Liver (tissue), 9 donors: Measurements from ENCODE around the gene CDC5L. TPM values are rescaled to one million over a fixed set of nuclear protein-coding genes. Genes with fewer than 3 reads are reported as not detected.
A peak's percentile ranks its signal among the peaks of the same experiment; 100 is the strongest.

Source experiments
- DNase-seq: peaks from one replicate; pipeline ENCODE4 v3.0.0-alpha.2; 2017; ENCODE audit warnings: low spot score
- H3K27ac ChIP-seq, 2 donors: one replicate each; pipeline ENCODE4 v1.7.0; 2013; ENCODE audit warnings: inconsistent platforms in 2 of 2, low read length in 2 of 2, control low read depth in 1 of 2, low read depth in 1 of 2, mild to moderate bottlenecking in 1 of 2
- H3K27me3 ChIP-seq, 4 donors: one replicate each; pipeline versions ENCODE4 v1.6.1 to v1.7.0; 2013; ENCODE audit warnings: low read length in 3 of 4, inconsistent platforms in 1 of 4, mild to moderate bottlenecking in 1 of 4, moderate library complexity in 1 of 4; ENCODE audit not compliant: control insufficient read depth in 4 of 4, insufficient read depth in 4 of 4
- H3K36me3 ChIP-seq, 4 donors: one replicate each; pipeline versions ENCODE4 v1.6.1 to v1.7.0; 2013; ENCODE audit warnings: low read length in 3 of 4, mild to moderate bottlenecking in 3 of 4, low read depth in 1 of 4, moderate library complexity in 1 of 4; ENCODE audit not compliant: control insufficient read depth in 4 of 4, insufficient read depth in 3 of 4
- H3K4me1 ChIP-seq, 4 donors: one replicate each; pipeline versions ENCODE4 v1.6.1 to v1.7.0; 2013; ENCODE audit warnings: low read length in 3 of 4, mild to moderate bottlenecking in 3 of 4, moderate library complexity in 1 of 4; ENCODE audit not compliant: control insufficient read depth in 4 of 4, insufficient read depth in 4 of 4
- H3K4me3 ChIP-seq, 3 donors: one replicate each; pipeline versions ENCODE4 v1.6.1 to v1.7.0; 2013; ENCODE audit warnings: low read length in 3 of 3, control low read depth in 1 of 3, low read depth in 1 of 3, mild to moderate bottlenecking in 1 of 3
- H3K9ac ChIP-seq, 2 donors: one replicate each; pipeline ENCODE4 v1.7.0; 2013; ENCODE audit warnings: low read length in 2 of 2, mild to moderate bottlenecking in 2 of 2, moderate library complexity in 2 of 2, control low read depth in 1 of 2, low read depth in 1 of 2
- H3K9me3 ChIP-seq, 4 donors: one replicate each; pipeline versions ENCODE4 v1.6.1 to v1.7.0; 2013; ENCODE audit warnings: low read length in 3 of 4; ENCODE audit not compliant: control insufficient read depth in 4 of 4
- EGR1 ChIP-seq, 2 donors: IDR thresholded peaks; 2 replicates each; pipeline ENCODE4 v1.6.1; 2016 to 2018; ENCODE audit warnings: antibody characterized with exemption in 2 of 2, low read depth in 2 of 2
- FOXA1 ChIP-seq: IDR thresholded peaks from 2 replicates; pipeline ENCODE4 v1.6.1; 2016; ENCODE audit warnings: antibody characterized with exemption
- FOXA2 ChIP-seq: IDR thresholded peaks from 2 replicates; pipeline ENCODE4 v1.6.1; 2016; ENCODE audit warnings: antibody characterized with exemption
- GABPA ChIP-seq, 2 donors: IDR thresholded peaks in 1 of 2; conservative IDR thresholded peaks in 1 of 2; 2 replicates each; pipeline ENCODE4 v1.6.1; 2016; ENCODE audit warnings: antibody characterized with exemption in 2 of 2, mild to moderate bottlenecking in 1 of 2, moderate library complexity in 1 of 2
- HNF4A ChIP-seq, 2 donors: conservative IDR thresholded peaks; 2 replicates each; pipeline ENCODE4 v1.6.1; 2016; ENCODE audit warnings: antibody characterized with exemption in 2 of 2, mild to moderate bottlenecking in 2 of 2
- HNF4G ChIP-seq: IDR thresholded peaks from 2 replicates; pipeline ENCODE4 v1.6.1; 2016; ENCODE audit warnings: antibody characterized with exemption
- JUND ChIP-seq, 2 donors: IDR thresholded peaks; 2 replicates each; pipeline ENCODE4 v1.6.1; 2016; ENCODE audit warnings: antibody characterized with exemption in 2 of 2
- NR2F2 ChIP-seq: IDR thresholded peaks from 2 replicates; pipeline ENCODE4 v1.6.1; 2016; ENCODE audit warnings: antibody characterized with exemption
- RAD21 ChIP-seq, 2 donors: IDR thresholded peaks; 2 replicates each; pipeline ENCODE4 v1.6.1; 2016; ENCODE audit warnings: antibody characterized with exemption in 2 of 2, mild to moderate bottlenecking in 2 of 2
- RXRA ChIP-seq, 2 donors: IDR thresholded peaks; 2 replicates each; pipeline ENCODE4 v1.6.1; 2017 to 2018; ENCODE audit warnings: antibody characterized with exemption in 2 of 2, mild to moderate bottlenecking in 1 of 2
- SP1 ChIP-seq: IDR thresholded peaks from 2 replicates; pipeline ENCODE4 v1.6.1; 2018; ENCODE audit warnings: antibody characterized with exemption, mild to moderate bottlenecking
- TAF1 ChIP-seq: conservative IDR thresholded peaks from 2 replicates; pipeline ENCODE4 v1.6.1; 2016; ENCODE audit warnings: antibody characterized with exemption, mild to moderate bottlenecking
- YY1 ChIP-seq: IDR thresholded peaks from 2 replicates; pipeline ENCODE4 v1.6.1; 2016; ENCODE audit warnings: antibody characterized with exemption, mild to moderate bottlenecking
- WGBS: extraction: QIAGEN DNeasy Blood & Tissue Kit; methylation state at CpG from one replicate; pipeline ENCODE4 v1.1.7; 2013; 5-methylcytosine and 5-hydroxymethylcytosine counted together
- polyA plus RNA-seq, 2 donors: library from polyadenylated mRNA; stranded (reverse) in 1 of 2; unstranded in 1 of 2; fragments of 200-250 nt in 1 of 2; fragments of >200 nt in 1 of 2; fragmentation: Nextera tagmentation in 1 of 2; extraction: Ambion mirVana in 1 of 2; gene quantifications; one replicate each; pipeline versions ENCODE4 v1.2.1 to v1.2.3, GENCODE V29; 2013 to 2015
- total RNA-seq, 2 donors: library from RNA; depleted of rRNA; stranded (reverse); fragments of >200 nt; gene quantifications; one replicate each; pipeline ENCODE4 v1.2.3, GENCODE V29; 2014
- TF ChIP-seq, protein P1 (sequence below): IDR thresholded peaks from 2 replicates; pipeline ENCODE4 v1.6.1; 2016; ENCODE audit warnings: antibody characterized with exemption
- TF ChIP-seq, protein P2 (sequence below): fragments of 150-350 bp; IDR thresholded peaks from 2 replicates; pipeline ENCODE4 v1.5.1; 2017; ENCODE audit warnings: improper control_type of control experiment, low read depth, low read length; ENCODE audit not compliant: missing input control
- TF ChIP-seq, protein P3 (sequence below): IDR thresholded peaks from 2 replicates; pipeline ENCODE4 v1.6.1; 2016; ENCODE audit warnings: antibody characterized with exemption, mild to moderate bottlenecking
- TF ChIP-seq, protein P4 (sequence below): IDR thresholded peaks from 2 replicates; pipeline ENCODE4 v1.6.1; 2016; ENCODE audit warnings: antibody characterized with exemption
- TF ChIP-seq, protein P5 (sequence below): IDR thresholded peaks from 2 replicates; pipeline ENCODE4 v1.6.1; 2016; ENCODE audit warnings: antibody characterized with exemption
- donor health status: healthy.
- donor health status: healthy.
- donor health status: healthy.
- donor health status: healthy.
- donor health status: healthy.

CDC5L gene
- total and polyA plus RNA-seq, 4 donors, result 5.4 to 12.3 (median 11.0) TPM

DNA sequence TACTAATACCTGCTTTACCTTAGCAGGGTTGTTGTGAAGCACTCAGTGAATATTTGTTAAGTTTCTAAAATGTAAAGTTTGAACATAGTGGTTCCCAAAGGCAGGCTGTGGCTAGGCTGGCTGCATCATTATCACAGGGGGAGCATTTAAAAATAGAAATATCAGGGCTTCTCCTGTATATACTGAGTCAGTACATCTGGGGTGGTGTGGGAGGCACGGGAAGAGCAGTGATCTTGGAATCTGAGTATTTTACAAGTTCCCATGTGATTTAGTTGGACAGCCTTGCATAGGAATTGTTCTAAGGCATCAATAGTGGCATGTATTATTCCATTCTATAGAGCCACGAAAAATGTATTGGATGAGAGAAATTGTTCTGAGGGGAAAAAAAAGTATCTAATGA is 8.0 kb downstream of the CDC5L start:
- no peaks in the 10 kb centered on the region for H3K9me3 ChIP-seq
- H3K27ac ChIP-seq, result no peak overlapping the region
- no peak overlapping the region for H3K4me3 ChIP-seq
- no peaks in the 10 kb centered on the region for H3K27me3 ChIP-seq
- H3K4me1 ChIP-seq, result peaks cover 3 to 46% (median 30%) of the 10 kb centered on the region in 4 donors
- WGBS, result 72% methylated on average over 2 of the region's 2 CpGs
- peaks cover 3 to 50% (median 42%) of the 10 kb centered on the region in 4 donors for H3K36me3 ChIP-seq
- TF ChIP-seq, protein P1, sequence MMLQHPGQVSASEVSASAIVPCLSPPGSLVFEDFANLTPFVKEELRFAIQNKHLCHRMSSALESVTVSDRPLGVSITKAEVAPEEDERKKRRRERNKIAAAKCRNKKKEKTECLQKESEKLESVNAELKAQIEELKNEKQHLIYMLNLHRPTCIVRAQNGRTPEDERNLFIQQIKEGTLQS, result no peak
- TF ChIP-seq GABPA (IDR thresholded peaks at IDR 0.05 in 1 of 2, conservative IDR thresholded peaks at IDR 0.05 in 1 of 2) (no peak), FOXA2 (no peak), EGR1 (IDR thresholded peaks at IDR 0.05; ENCODE audit: low read depth in 2 of 2) (no peak), YY1 (no peak), HNF4A (conservative IDR thresholded peaks at IDR 0.05) (no peak), FOXA1 (no peak)
- TF ChIP-seq, protein P2, sequence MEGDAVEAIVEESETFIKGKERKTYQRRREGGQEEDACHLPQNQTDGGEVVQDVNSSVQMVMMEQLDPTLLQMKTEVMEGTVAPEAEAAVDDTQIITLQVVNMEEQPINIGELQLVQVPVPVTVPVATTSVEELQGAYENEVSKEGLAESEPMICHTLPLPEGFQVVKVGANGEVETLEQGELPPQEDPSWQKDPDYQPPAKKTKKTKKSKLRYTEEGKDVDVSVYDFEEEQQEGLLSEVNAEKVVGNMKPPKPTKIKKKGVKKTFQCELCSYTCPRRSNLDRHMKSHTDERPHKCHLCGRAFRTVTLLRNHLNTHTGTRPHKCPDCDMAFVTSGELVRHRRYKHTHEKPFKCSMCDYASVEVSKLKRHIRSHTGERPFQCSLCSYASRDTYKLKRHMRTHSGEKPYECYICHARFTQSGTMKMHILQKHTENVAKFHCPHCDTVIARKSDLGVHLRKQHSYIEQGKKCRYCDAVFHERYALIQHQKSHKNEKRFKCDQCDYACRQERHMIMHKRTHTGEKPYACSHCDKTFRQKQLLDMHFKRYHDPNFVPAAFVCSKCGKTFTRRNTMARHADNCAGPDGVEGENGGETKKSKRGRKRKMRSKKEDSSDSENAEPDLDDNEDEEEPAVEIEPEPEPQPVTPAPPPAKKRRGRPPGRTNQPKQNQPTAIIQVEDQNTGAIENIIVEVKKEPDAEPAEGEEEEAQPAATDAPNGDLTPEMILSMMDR, result no peak
- H3K9ac ChIP-seq, result no peak overlapping the region
- no peak for DNase-seq

DNA sequence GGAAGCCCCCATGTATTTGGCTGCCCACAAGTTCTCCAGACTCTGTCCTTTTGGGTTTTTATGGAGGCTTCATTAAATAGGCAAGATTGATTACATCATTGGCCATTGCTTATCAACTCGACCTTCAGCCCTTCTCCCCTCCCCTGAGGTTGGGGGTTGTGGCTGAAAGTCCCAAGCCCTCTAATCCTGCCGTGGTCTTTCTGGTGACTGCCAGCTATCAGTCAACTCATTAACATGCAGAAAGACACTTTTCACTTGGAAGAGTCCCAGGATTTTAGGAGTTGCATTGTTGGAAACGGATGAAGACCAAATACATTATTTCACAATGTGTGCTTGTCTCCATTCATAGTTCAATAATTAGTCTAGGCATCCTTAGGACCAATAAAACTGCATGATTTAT is 9.5 kb downstream of the CDC5L start:
- Histone ChIP-seq H3K9ac (no peak overlapping the region), H3K4me1 (peaks cover 3 to 53% (median 33%) of the 10 kb centered on the region in 4 donors), H3K27me3 (no peaks in the 10 kb centered on the region), H3K9me3 (no peaks in the 10 kb centered on the region), H3K27ac (no peak overlapping the region), H3K36me3 (peaks cover 3 to 52% (median 43%) of the 10 kb centered on the region in 4 donors), H3K4me3 (no peak overlapping the region)
- TF ChIP-seq NR2F2 (no peak), FOXA2 (peak; percentile 33), HNF4A (conservative IDR thresholded peaks at IDR 0.05) (peak; percentile 91 to 94), EGR1 (IDR thresholded peaks at IDR 0.05; ENCODE audit: low read depth in 2 of 2) (no peak), RXRA (IDR thresholded peaks at IDR 0.05) (peak; percentile 71 to 77), TAF1 (no peak), SP1 (peak; percentile 82), HNF4G (peak; percentile 86), GABPA (IDR thresholded peaks at IDR 0.05 in 1 of 2, conservative IDR thresholded peaks at IDR 0.05 in 1 of 2) (peak in 1 of 2 donors; percentile 42), FOXA1 (peak; percentile 57), JUND (IDR thresholded peaks at IDR 0.05) (peak; percentile 58 to 81), YY1 (peak; percentile 57), RAD21 (IDR thresholded peaks at IDR 0.05) (peak in 1 of 2 donors; percentile 43)
- TF ChIP-seq, protein P3, sequence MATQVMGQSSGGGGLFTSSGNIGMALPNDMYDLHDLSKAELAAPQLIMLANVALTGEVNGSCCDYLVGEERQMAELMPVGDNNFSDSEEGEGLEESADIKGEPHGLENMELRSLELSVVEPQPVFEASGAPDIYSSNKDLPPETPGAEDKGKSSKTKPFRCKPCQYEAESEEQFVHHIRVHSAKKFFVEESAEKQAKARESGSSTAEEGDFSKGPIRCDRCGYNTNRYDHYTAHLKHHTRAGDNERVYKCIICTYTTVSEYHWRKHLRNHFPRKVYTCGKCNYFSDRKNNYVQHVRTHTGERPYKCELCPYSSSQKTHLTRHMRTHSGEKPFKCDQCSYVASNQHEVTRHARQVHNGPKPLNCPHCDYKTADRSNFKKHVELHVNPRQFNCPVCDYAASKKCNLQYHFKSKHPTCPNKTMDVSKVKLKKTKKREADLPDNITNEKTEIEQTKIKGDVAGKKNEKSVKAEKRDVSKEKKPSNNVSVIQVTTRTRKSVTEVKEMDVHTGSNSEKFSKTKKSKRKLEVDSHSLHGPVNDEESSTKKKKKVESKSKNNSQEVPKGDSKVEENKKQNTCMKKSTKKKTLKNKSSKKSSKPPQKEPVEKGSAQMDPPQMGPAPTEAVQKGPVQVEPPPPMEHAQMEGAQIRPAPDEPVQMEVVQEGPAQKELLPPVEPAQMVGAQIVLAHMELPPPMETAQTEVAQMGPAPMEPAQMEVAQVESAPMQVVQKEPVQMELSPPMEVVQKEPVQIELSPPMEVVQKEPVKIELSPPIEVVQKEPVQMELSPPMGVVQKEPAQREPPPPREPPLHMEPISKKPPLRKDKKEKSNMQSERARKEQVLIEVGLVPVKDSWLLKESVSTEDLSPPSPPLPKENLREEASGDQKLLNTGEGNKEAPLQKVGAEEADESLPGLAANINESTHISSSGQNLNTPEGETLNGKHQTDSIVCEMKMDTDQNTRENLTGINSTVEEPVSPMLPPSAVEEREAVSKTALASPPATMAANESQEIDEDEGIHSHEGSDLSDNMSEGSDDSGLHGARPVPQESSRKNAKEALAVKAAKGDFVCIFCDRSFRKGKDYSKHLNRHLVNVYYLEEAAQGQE, result peak; percentile 55
- TF ChIP-seq, protein P2, result no peak
- TF ChIP-seq, protein P4, sequence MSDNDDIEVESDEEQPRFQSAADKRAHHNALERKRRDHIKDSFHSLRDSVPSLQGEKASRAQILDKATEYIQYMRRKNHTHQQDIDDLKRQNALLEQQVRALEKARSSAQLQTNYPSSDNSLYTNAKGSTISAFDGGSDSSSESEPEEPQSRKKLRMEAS, result peak; percentile 37
- TF ChIP-seq, protein P5, sequence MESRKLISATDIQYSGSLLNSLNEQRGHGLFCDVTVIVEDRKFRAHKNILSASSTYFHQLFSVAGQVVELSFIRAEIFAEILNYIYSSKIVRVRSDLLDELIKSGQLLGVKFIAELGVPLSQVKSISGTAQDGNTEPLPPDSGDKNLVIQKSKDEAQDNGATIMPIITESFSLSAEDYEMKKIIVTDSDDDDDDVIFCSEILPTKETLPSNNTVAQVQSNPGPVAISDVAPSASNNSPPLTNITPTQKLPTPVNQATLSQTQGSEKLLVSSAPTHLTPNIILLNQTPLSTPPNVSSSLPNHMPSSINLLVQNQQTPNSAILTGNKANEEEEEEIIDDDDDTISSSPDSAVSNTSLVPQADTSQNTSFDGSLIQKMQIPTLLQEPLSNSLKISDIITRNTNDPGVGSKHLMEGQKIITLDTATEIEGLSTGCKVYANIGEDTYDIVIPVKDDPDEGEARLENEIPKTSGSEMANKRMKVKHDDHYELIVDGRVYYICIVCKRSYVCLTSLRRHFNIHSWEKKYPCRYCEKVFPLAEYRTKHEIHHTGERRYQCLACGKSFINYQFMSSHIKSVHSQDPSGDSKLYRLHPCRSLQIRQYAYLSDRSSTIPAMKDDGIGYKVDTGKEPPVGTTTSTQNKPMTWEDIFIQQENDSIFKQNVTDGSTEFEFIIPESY, result peak; percentile 84
- TF ChIP-seq, protein P1, result peak; percentile 83
- 26% methylated on average over 3 of the region's 3 CpGs for WGBS
- no peak for DNase-seq
